HG03469 (cell line): ENCODE data around the gene ANKIB1.

Experiments used
- ATAC-seq: cut with Tn5 transposase; IDR thresholded peaks from one replicate; pipeline ENCODE4 v1.9.1; 2021; ENCODE audit warnings: mild to moderate bottlenecking, moderate library complexity, moderate number of reproducible peaks; ENCODE audit not compliant: unreplicated experiment

The ANKIB1 gene

GRCh38 chr7:92260248-92260781, 14.5 kb downstream of the ANKIB1 start:
- ATAC-seq: no peak

- ATAC-seq: no peak
Measured at GRCh38 chr7:92266415-92267241, 20.9 kb downstream of the ANKIB1 start.

- no peak for ATAC-seq
Measured at GRCh38 chr7:92268921-92269320, 23.1 kb downstream of the ANKIB1 start.

- ATAC-seq: no peak
Measured at GRCh38 chr7:92275327-92275726, 29.6 kb downstream of the ANKIB1 start.

- ATAC-seq: peak; percentile 82
Measured at GRCh38 chr7:92276460-92276864, 30.7 kb downstream of the ANKIB1 start.

GRCh38 chr7:92279396-92280031, 33.7 kb downstream of the ANKIB1 start:
- no peak for ATAC-seq

GRCh38 chr7:92281031-92281430, 35.3 kb downstream of the ANKIB1 start:
- ATAC-seq: no peak

GRCh38 chr7:92282221-92282814, 36.5 kb downstream of the ANKIB1 start:
- ATAC-seq: no peak

- ATAC-seq: no peak
Measured at GRCh38 chr7:92282930-92283329, 37.2 kb downstream of the ANKIB1 start.

- ATAC-seq: no peak
Measured at GRCh38 chr7:92289321-92289720, 43.5 kb downstream of the ANKIB1 start.

GRCh38 chr7:92292981-92293380, 47.2 kb downstream of the ANKIB1 start:
- no peak for ATAC-seq

- ATAC-seq: no peak
Measured at GRCh38 chr7:92293896-92294590, 48.3 kb downstream of the ANKIB1 start.

- ATAC-seq: no peak
Measured at GRCh38 chr7:92295391-92295790, 49.6 kb downstream of the ANKIB1 start.

GRCh38 chr7:92296235-92296634, 50.5 kb downstream of the ANKIB1 start:
- ATAC-seq: no peak

GRCh38 chr7:92296880-92297445, 51.2 kb downstream of the ANKIB1 start:
- ATAC-seq: no peak

- no peak for ATAC-seq
Measured at GRCh38 chr7:92297736-92298135, 52.0 kb downstream of the ANKIB1 start.

- ATAC-seq: no peak
Measured at GRCh38 chr7:92303761-92304160, 58.0 kb downstream of the ANKIB1 start.

- ATAC-seq: no peak
Measured at GRCh38 chr7:92304406-92304893, 58.7 kb downstream of the ANKIB1 start.

- no peak for ATAC-seq
Measured at GRCh38 chr7:92306153-92306552, 60.4 kb downstream of the ANKIB1 start.

GRCh38 chr7:92313055-92313454, 67.3 kb downstream of the ANKIB1 start:
- ATAC-seq: no peak

- no peak for ATAC-seq
Measured at GRCh38 chr7:92319243-92319642, 73.5 kb downstream of the ANKIB1 start.
